ENCODE results near the gene TLCD2.

Gene TLCD2

DNA sequence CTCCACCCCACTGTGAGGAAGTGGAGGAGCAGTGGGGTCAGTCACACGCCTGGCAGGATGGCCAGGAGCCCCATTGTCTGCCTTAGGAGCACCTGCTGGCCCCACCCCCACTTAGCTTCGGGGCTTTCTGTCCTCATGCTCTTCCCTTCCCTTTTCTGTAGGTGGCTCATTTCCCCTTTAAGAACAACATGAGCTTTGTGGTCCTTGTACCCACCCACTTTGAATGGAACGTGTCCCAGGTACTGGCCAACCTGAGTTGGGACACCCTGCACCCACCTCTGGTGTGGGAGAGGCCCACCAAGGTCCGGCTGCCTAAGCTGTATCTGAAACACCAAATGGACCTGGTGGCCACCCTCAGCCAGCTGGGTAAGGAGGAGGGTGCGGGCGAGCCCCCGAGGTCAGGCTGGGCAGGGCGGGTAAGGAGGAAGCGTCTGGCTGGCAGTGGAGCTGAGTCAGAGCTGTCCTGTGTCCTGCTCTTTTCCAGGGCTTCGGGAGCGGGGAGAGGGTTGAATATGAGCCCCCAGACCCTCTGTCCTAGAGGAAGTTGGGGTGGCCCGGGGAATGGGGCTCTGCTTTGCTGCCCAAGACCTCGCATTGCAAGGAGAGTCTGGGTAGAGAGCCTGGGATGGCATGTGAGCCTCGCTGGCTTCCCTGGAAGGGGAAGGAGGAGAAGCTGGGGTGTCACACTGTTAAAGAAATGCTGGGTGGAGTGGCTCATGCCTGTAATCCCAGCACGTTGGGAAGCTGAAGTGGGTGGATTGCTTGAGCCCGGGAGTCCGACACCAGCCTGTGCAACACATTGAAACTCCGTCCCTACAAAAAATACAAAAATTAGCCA lies 42.5 kb upstream of the TLCD2 start:
- Histone ChIP-seq H3K14ac (ENCODE audit: low read length) (no peak overlapping the region), H2AFZ (ENCODE audit: low read length) (no peak overlapping the region), H3K27me3 (ENCODE audit: control insufficient read depth in 3 of 3, insufficient read depth in 3 of 3, low read depth in 1 of 3, low read length in 3 of 3) (peaks cover 0 to 11% (median 0%) of the 10 kb centered on the region in 3 experiments), H2BK5ac (ENCODE audit: low read length) (peak overlapping the region; percentile 35), H3K4me2 (ENCODE audit: insufficient read depth, low read length, poor library complexity, severe bottlenecking) (no peak overlapping the region), H3K18ac (ENCODE audit: low read length) (peak overlapping the region; percentile 93), H3K4ac (ENCODE audit: low read length) (no peak overlapping the region), H3K9ac (ENCODE audit: low read depth, low read length, poor library complexity) (no peak overlapping the region), H2BK120ac (ENCODE audit: low read depth, low read length) (no peak overlapping the region), H3K4me1 (ENCODE audit: control insufficient read depth in 2 of 2, insufficient read depth in 1 of 2, low read depth in 1 of 2, low read length in 2 of 2) (peaks cover 3 to 10% of the 10 kb centered on the region in 2 donors), H2BK12ac (ENCODE audit: low read length) (peak overlapping the region; percentile 30), H3K79me1 (ENCODE audit: low read depth, low read length) (peaks cover 1% of the 10 kb centered on the region), H2BK15ac (ENCODE audit: low read length) (peak overlapping the region; percentile 54), H3K4me3 (ENCODE audit: low read length in 2 of 2) (no peak overlapping the region), H4K8ac (ENCODE audit: low read depth, low read length) (peak overlapping the region; percentile 65), H3K23ac (ENCODE audit: low read depth, low read length, poor library complexity) (peak overlapping the region; percentile 44), H3K36me3 (replicated peaks in 1 of 2; ENCODE audit: control insufficient read depth in 2 of 2, insufficient read depth in 2 of 2, low read length in 2 of 2) (no peaks in the 10 kb centered on the region), H4K91ac (ENCODE audit: low read depth, low read length, poor library complexity) (no peak overlapping the region), H3K9me3 (replicated peaks in 1 of 2; ENCODE audit: control insufficient read depth in 2 of 2, insufficient read depth in 1 of 2, low read depth in 1 of 2, low read length in 2 of 2) (peaks cover 1 to 4% of the 10 kb centered on the region in 2 donors), H2AK5ac (ENCODE audit: low read depth, low read length) (peak overlapping the region; percentile 81), H3K27ac (replicated peaks; ENCODE audit: low read length) (no peak overlapping the region)
- DNase-seq (ENCODE audit: low spot score), result no peak
- WGBS, 2 donors (ENCODE audit: extremely low coverage in 2 of 2, insufficient read length in 2 of 2, insufficient replicate concordance in 1 of 2), result no CpG with 5 or more reads among the region's 18 CpGs

DNA sequence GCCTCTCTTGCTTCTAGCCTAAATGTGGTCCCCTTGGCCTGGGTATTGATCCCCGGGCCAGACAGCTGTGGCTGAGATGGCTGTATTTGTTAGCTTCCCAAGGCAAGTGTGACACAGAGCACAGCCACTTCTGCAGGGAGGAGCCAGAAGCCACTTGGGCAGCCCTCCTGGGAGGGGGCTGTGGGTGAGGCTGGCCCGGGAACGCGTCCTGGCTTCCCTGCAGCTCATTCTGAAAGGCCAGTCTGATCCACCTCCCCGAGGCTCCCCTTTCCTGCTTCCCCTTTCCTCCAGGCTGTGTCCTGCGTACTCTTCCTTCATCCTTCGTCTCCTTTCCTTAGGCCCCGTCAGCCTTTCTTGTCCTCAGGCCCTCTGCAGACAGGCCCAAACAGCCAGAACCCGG lies 40.5 kb upstream of the TLCD2 start:
- H3K27me3 ChIP-seq (ENCODE audit: control insufficient read depth in 3 of 3, insufficient read depth in 3 of 3, low read depth in 1 of 3, low read length in 3 of 3), result peaks cover 0 to 11% (median 0%) of the 10 kb centered on the region in 3 experiments
- H2BK5ac ChIP-seq (ENCODE audit: low read length), result peak overlapping the region; percentile 75
- peak overlapping the region; percentile 78 for H2AFZ ChIP-seq (ENCODE audit: low read length)
- peaks cover 2% of the 10 kb centered on the region for H3K79me1 ChIP-seq (ENCODE audit: low read depth, low read length)
- no peaks in the 10 kb centered on the region for H3K36me3 ChIP-seq (replicated peaks in 1 of 2; ENCODE audit: control insufficient read depth in 2 of 2, insufficient read depth in 2 of 2, low read length in 2 of 2)
- no CpG with 5 or more reads among the region's 9 CpGs for WGBS, 2 donors (ENCODE audit: extremely low coverage in 2 of 2, insufficient read length in 2 of 2, insufficient replicate concordance in 1 of 2)
- peak overlapping the region; percentile 37 for H3K4ac ChIP-seq (ENCODE audit: low read length)
- no peak for DNase-seq (ENCODE audit: low spot score)
- H3K4me2 ChIP-seq (ENCODE audit: insufficient read depth, low read length, poor library complexity, severe bottlenecking), result no peak overlapping the region
- H2BK15ac ChIP-seq (ENCODE audit: low read length), result no peak overlapping the region
- H3K14ac ChIP-seq (ENCODE audit: low read length), result peak overlapping the region; percentile 17
- peaks cover 0 to 11% of the 10 kb centered on the region in 2 donors for H3K4me1 ChIP-seq (ENCODE audit: control insufficient read depth in 2 of 2, insufficient read depth in 1 of 2, low read depth in 1 of 2, low read length in 2 of 2)
- H2BK12ac ChIP-seq (ENCODE audit: low read length), result no peak overlapping the region
- no peak overlapping the region for H4K8ac ChIP-seq (ENCODE audit: low read depth, low read length)
- H2BK120ac ChIP-seq (ENCODE audit: low read depth, low read length), result no peak overlapping the region
- peaks cover 0 to 4% of the 10 kb centered on the region in 2 donors for H3K9me3 ChIP-seq (replicated peaks in 1 of 2; ENCODE audit: control insufficient read depth in 2 of 2, insufficient read depth in 1 of 2, low read depth in 1 of 2, low read length in 2 of 2)
- no peak overlapping the region for H3K23ac ChIP-seq (ENCODE audit: low read depth, low read length, poor library complexity)
- no peak overlapping the region for H3K27ac ChIP-seq (replicated peaks; ENCODE audit: low read length)
- no peak overlapping the region for H3K9ac ChIP-seq (ENCODE audit: low read depth, low read length, poor library complexity)
- no peak overlapping the region for H4K91ac ChIP-seq (ENCODE audit: low read depth, low read length, poor library complexity)
- no peak overlapping the region for H3K4me3 ChIP-seq (ENCODE audit: low read length in 2 of 2)
- H3K18ac ChIP-seq (ENCODE audit: low read length), result no peak overlapping the region
- H2AK5ac ChIP-seq (ENCODE audit: low read depth, low read length), result peak overlapping the region; percentile 43

DNA sequence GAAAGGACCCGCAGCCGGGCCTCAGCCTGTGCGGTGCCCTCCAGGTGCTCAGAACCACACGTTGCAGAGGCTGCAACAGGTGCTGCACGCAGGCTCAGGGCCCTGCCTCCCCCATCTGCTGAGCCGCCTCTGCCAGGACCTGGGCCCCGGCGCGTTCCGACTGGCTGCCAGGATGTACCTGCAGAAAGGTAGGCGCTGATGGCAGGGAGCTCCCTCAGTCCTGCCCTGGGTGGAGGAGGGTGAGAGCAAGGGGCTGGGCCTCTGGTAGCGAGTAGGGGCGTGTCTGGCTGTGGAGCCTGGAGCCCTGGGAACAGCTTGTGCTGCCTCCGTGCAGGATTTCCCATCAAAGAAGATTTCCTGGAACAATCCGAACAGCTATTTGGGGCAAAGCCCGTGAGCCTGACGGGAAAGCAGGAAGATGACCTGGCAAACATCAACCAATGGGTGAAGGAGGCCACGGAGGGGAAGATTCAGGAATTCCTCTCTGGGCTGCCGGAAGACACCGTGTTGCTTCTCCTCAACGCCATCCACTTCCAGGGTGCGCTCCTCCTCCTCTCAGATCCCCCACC lies 36.9 kb upstream of the TLCD2 start:
- Histone ChIP-seq H3K9ac (ENCODE audit: low read depth, low read length, poor library complexity) (peak overlapping the region; percentile 30), H3K79me1 (ENCODE audit: low read depth, low read length) (peaks cover 2% of the 10 kb centered on the region), H2AK5ac (ENCODE audit: low read depth, low read length) (peak overlapping the region; percentile 40), H2BK12ac (ENCODE audit: low read length) (no peak overlapping the region), H4K8ac (ENCODE audit: low read depth, low read length) (no peak overlapping the region), H4K91ac (ENCODE audit: low read depth, low read length, poor library complexity) (no peak overlapping the region), H3K23ac (ENCODE audit: low read depth, low read length, poor library complexity) (peak overlapping the region; percentile 85), H3K4me3 (ENCODE audit: low read length in 2 of 2) (no peak overlapping the region), H3K4me1 (ENCODE audit: control insufficient read depth in 2 of 2, insufficient read depth in 1 of 2, low read depth in 1 of 2, low read length in 2 of 2) (peaks cover 0 to 6% of the 10 kb centered on the region in 2 donors), H3K4me2 (ENCODE audit: insufficient read depth, low read length, poor library complexity, severe bottlenecking) (no peak overlapping the region), H2BK120ac (ENCODE audit: low read depth, low read length) (no peak overlapping the region), H3K36me3 (replicated peaks in 1 of 2; ENCODE audit: control insufficient read depth in 2 of 2, insufficient read depth in 2 of 2, low read length in 2 of 2) (no peaks in the 10 kb centered on the region), H2BK15ac (ENCODE audit: low read length) (peak overlapping the region; percentile 55), H3K27me3 (ENCODE audit: control insufficient read depth in 3 of 3, insufficient read depth in 3 of 3, low read depth in 1 of 3, low read length in 3 of 3) (no peaks in the 10 kb centered on the region), H3K14ac (ENCODE audit: low read length) (peak overlapping the region; percentile 14), H2AFZ (ENCODE audit: low read length) (peak overlapping the region; percentile 29), H3K4ac (ENCODE audit: low read length) (no peak overlapping the region), H2BK5ac (ENCODE audit: low read length) (no peak overlapping the region), H3K9me3 (replicated peaks in 1 of 2; ENCODE audit: control insufficient read depth in 2 of 2, insufficient read depth in 1 of 2, low read depth in 1 of 2, low read length in 2 of 2) (peaks cover 0 to 4% of the 10 kb centered on the region in 2 donors), H3K18ac (ENCODE audit: low read length) (peak overlapping the region; percentile 80), H3K27ac (replicated peaks; ENCODE audit: low read length) (no peak overlapping the region)
- DNase-seq (ENCODE audit: low spot score), result no peak
- WGBS, 2 donors (ENCODE audit: extremely low coverage in 2 of 2, insufficient read length in 2 of 2, insufficient replicate concordance in 1 of 2), result no CpG with 5 or more reads among the region's 22 CpGs

DNA sequence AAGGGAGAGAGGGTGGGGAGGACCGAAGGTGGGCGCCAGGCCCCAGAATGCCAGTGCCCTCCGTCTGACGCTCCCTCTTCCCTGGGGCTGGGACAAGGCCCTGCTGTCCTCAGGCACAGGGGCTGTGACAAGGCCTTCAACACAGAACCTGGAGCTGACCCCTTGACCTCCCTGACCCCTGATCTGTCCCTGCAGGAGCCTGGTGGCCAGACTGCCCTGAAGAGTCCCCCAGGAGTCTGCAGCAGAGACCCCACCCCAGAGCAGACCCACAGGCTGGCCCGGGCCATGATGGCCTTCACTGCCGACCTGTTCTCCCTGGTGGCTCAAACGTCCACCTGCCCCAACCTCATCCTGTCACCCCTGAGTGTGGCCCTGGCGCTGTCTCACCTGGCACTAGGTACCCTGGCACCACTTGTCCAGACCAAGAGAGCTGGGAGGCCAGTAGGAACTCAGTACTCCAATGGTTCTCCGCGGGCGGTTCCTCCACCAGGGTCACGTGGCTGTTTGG lies 35.4 kb upstream of the TLCD2 start:
- Histone ChIP-seq H3K27ac (replicated peaks; ENCODE audit: low read length) (no peak overlapping the region), H3K9me3 (replicated peaks in 1 of 2; ENCODE audit: control insufficient read depth in 2 of 2, insufficient read depth in 1 of 2, low read depth in 1 of 2, low read length in 2 of 2) (peaks cover 0 to 4% of the 10 kb centered on the region in 2 donors), H2BK15ac (ENCODE audit: low read length) (no peak overlapping the region), H4K8ac (ENCODE audit: low read depth, low read length) (no peak overlapping the region), H3K79me1 (ENCODE audit: low read depth, low read length) (peaks cover 2% of the 10 kb centered on the region), H3K18ac (ENCODE audit: low read length) (peak overlapping the region; percentile 48), H2BK120ac (ENCODE audit: low read depth, low read length) (no peak overlapping the region), H2BK12ac (ENCODE audit: low read length) (peak overlapping the region; percentile 90), H3K23ac (ENCODE audit: low read depth, low read length, poor library complexity) (no peak overlapping the region), H2AK5ac (ENCODE audit: low read depth, low read length) (peak overlapping the region; percentile 76), H3K9ac (ENCODE audit: low read depth, low read length, poor library complexity) (no peak overlapping the region), H2AFZ (ENCODE audit: low read length) (no peak overlapping the region), H3K4ac (ENCODE audit: low read length) (no peak overlapping the region), H3K4me3 (ENCODE audit: low read length in 2 of 2) (no peak overlapping the region), H3K4me1 (ENCODE audit: control insufficient read depth in 2 of 2, insufficient read depth in 1 of 2, low read depth in 1 of 2, low read length in 2 of 2) (peaks cover 0 to 3% of the 10 kb centered on the region in 2 donors), H2BK5ac (ENCODE audit: low read length) (peak overlapping the region; percentile 66), H3K27me3 (ENCODE audit: control insufficient read depth in 3 of 3, insufficient read depth in 3 of 3, low read depth in 1 of 3, low read length in 3 of 3) (no peaks in the 10 kb centered on the region), H3K4me2 (ENCODE audit: insufficient read depth, low read length, poor library complexity, severe bottlenecking) (no peak overlapping the region), H4K91ac (ENCODE audit: low read depth, low read length, poor library complexity) (no peak overlapping the region), H3K36me3 (replicated peaks in 1 of 2; ENCODE audit: control insufficient read depth in 2 of 2, insufficient read depth in 2 of 2, low read length in 2 of 2) (no peaks in the 10 kb centered on the region), H3K14ac (ENCODE audit: low read length) (no peak overlapping the region)
- DNase-seq (ENCODE audit: low spot score), result no peak
- WGBS, 2 donors (ENCODE audit: extremely low coverage in 2 of 2, insufficient read length in 2 of 2, insufficient replicate concordance in 1 of 2), result no CpG with 5 or more reads among the region's 12 CpGs

All from neuronal stem cell (in vitro differentiated cells).